Activated CD4-positive, alpha-beta T cell treated with anti-CD3 and anti-CD28 coated beads for 36 hours (primary cell): ENCODE measurements around the gene STING1. TPM values are rescaled to one million over a fixed set of nuclear protein-coding genes. Genes with fewer than 3 reads are reported as not detected.
"Not testable (repeated sequence)": the region's sequence is repeated elsewhere in the genome, so short reads cannot be mapped to it uniquely, and the experiment has no call there.

Experiments
- ATAC-seq: fragments of 200-7000 bp; cut with Tn5 transposase; one replicate; pipeline ENCODE4 v1.10.0; 2021; ENCODE audit warnings: mild to moderate bottlenecking, moderate library complexity
- CTCF ChIA-PET: fragments of 350-600 bp; sonication (Branson Sonifier 250); formaldehyde crosslinking; loops from one replicate; lab custom pipeline; 2021; ENCODE audit warnings: antibody characterized with exemption; lab: Charles Lee
- POLR2A ChIA-PET: fragments of 350-600 bp; sonication (Branson Sonifier 250); formaldehyde crosslinking; loops from one replicate; lab custom pipeline; 2021; ENCODE audit warnings: antibody characterized with exemption, inconsistent platforms; lab: Charles Lee
- DNase-seq: peaks from one replicate; pipeline ENCODE4 v3.0.0-alpha.2; 2020
- H3K27ac Mint-ChIP-seq: one replicate; pipeline ENCODE4 v1.8.0; 2021; ENCODE audit warnings: mixed read lengths
- H3K27me3 Mint-ChIP-seq: one replicate; pipeline ENCODE4 v1.8.0; 2021; ENCODE audit warnings: mixed read lengths
- H3K36me3 Mint-ChIP-seq: one replicate; pipeline ENCODE4 v1.8.0; 2021; ENCODE audit warnings: low read depth, mixed read lengths
- H3K4me1 Mint-ChIP-seq: one replicate; pipeline ENCODE4 v1.8.0; 2021; ENCODE audit warnings: mixed read lengths
- H3K4me3 Mint-ChIP-seq: one replicate; pipeline ENCODE4 v1.8.0; 2021; ENCODE audit warnings: mild to moderate bottlenecking, moderate library complexity, mixed read lengths
- H3K9me3 Mint-ChIP-seq: one replicate; pipeline ENCODE4 v1.8.0; 2021; ENCODE audit warnings: low read depth, mixed read lengths
- intact Hi-C, 2 experiments: fragments of 100-400 bp; cut with DNase I in 1 of 2; cut with micrococcal nuclease in 1 of 2; formaldehyde crosslinking; loops; one replicate each; pipeline versions ENCODE4 v1.14.2 to v1.15.1; 2022 to 2024; cut with DNase I, micrococcal nuclease
- total RNA-seq, 2 experiments: library from RNA; stranded (reverse); gene quantifications; one replicate each; pipeline ENCODE4 v1.2.3, GENCODE V29; 2021

The STING1 gene
- total RNA-seq, 2 experiments from 2014 or later = 178 to 183 TPM

DNA sequence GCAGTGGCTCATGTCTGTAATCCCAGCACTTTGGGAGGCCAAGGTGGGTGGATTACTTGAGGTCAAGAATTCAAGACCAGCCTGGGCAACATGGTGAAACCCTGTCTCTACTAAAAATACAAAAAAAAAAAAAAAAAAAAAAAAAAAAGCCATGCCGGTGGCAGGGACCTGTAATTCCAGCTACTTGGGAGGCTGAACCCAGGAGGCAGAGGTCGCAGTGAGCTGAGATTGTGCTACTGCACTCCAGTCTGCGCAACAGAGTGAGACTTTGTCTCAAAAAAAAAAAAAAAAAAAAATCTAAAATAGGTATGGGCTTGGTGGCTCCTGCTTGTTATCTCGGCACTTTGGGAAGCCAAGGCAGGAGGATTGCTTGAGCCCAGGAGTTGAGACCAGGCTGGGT is 2.8 kb downstream of the STING1 start:
- Mint-ChIP-seq H3K4me1 (peaks cover 55% of the 10 kb centered on the region), H3K36me3 (peaks cover 49% of the 10 kb centered on the region)

DNA sequence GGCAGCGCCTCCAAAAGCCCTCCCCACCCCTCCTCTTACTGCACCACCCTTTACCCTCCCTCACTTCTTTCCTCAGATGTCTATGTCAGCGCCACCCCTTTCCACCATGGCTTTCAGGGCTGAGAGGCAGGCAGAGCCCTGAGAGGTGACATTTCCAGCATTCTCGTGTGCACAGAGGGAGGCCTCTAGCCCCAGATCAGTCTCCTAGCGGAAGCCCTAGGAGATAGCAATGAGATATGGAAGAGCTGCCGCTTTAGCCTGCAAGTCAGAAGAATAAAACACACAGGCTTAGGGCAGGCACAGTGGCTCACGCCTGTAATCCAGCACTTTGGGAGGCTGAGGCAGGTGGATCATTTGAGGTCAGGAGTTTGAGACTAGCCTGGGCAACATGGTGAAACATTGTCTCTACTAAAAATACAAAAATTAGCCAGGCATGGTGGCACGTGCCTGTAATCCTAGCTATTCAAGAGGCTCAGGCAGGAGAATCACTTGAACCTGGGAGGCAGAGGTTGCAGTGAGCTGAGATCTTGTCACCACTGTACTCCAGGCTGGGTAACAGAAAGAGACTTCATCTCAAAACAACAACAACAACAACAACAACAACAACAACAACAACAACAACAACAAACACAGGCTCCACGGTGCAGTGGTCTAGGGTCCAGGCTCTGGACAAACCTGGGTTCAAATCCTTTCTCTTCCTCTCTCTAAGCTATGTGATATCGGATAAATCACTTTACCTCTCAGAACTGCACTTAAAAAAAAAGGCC is 3.7 kb downstream of the STING1 start:
- ChIA-PET CTCF (interaction anchor here (0.7 to 1.6 kb wide), 5 partner anchors 21 to 54 kb away, joined by 3 to 5 read pairs (median 3); no protein-coding TSS in a partner anchor), POLR2A (interaction anchor here (0.6 to 1.2 kb wide), 4 partner anchors 11 to 172 kb away, joined by 3 to 4 read pairs (median 3); no protein-coding TSS in a partner anchor)
- ATAC-seq, intact Hi-C loops, DNase-seq, H3K9me3 Mint-ChIP-seq, H3K27me3 Mint-ChIP-seq: not testable (repeated sequence)
- Mint-ChIP-seq H3K27ac (peak overlapping the region; percentile 70), H3K4me3 (peak overlapping the region; percentile 56), H3K36me3 (peaks cover 49% of the 10 kb centered on the region), H3K4me1 (peaks cover 64% of the 10 kb centered on the region)

More for the DNA sequence above, 2.8 kb downstream of the STING1 start:
- POLR2A ChIA-PET, H3K27me3 Mint-ChIP-seq, H3K9me3 Mint-ChIP-seq, intact Hi-C loops, H3K27ac Mint-ChIP-seq, DNase-seq, ATAC-seq, H3K4me3 Mint-ChIP-seq: not testable (repeated sequence)
- CTCF ChIA-PET = interaction anchor here (0.7 to 3.8 kb wide), 3 partner anchors 24 to 57 kb away, joined by 3 to 32 read pairs (median 3); no protein-coding TSS in a partner anchor

DNA sequence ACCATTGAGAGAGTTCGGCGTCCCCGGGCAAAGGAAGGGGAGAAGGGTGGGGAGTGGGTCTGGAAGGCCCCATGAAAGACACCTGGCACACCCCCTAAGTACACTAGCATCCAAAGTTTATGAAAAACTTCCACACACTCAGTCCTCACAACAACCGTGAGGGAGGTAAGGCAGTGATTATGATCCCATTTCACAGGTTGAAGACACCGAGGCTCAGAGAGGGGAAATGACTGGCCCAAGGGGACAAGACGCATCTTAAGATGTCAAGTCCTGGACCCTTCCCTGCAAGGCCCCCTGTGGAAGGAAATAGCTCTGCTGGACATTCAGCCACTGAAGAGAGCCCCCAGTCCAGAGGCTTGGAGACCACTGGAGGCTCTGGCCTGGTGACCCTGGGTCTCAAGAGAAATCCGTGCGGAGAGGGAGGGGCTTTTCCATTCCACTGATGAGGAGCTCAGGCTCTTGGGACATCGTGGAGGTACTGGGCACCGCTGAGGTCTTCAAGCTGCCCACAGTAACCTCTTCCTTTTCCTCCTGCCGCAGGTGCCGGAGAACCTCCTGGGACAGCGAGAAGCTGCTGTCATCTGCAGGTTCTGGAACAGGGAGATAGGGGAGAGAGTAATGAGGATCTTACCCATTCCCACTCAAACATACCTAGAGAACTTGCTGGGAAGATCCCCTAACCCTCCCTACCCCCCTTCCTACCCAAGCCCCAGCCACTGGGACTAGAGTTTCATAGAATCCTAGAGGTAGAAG is 6.5 kb downstream of the STING1 start:
- ATAC-seq = no peak
- Mint-ChIP-seq H3K36me3 (peaks cover 50% of the 10 kb centered on the region), H3K27me3 (no peaks in the 10 kb centered on the region), H3K27ac (peak overlapping the region; percentile 86), H3K4me3 (no peak overlapping the region), H3K9me3 (no peaks in the 10 kb centered on the region), H3K4me1 (peaks cover 83% of the 10 kb centered on the region)
- CTCF ChIA-PET = no interaction called here
- DNase-seq = no peak
- POLR2A ChIA-PET = interaction anchor here (0.8 to 1.2 kb wide), 2 partner anchors 18 to 27 kb away, joined by 3 read pairs; no protein-coding TSS in a partner anchor
- intact Hi-C loops = no loop called here

DNA sequence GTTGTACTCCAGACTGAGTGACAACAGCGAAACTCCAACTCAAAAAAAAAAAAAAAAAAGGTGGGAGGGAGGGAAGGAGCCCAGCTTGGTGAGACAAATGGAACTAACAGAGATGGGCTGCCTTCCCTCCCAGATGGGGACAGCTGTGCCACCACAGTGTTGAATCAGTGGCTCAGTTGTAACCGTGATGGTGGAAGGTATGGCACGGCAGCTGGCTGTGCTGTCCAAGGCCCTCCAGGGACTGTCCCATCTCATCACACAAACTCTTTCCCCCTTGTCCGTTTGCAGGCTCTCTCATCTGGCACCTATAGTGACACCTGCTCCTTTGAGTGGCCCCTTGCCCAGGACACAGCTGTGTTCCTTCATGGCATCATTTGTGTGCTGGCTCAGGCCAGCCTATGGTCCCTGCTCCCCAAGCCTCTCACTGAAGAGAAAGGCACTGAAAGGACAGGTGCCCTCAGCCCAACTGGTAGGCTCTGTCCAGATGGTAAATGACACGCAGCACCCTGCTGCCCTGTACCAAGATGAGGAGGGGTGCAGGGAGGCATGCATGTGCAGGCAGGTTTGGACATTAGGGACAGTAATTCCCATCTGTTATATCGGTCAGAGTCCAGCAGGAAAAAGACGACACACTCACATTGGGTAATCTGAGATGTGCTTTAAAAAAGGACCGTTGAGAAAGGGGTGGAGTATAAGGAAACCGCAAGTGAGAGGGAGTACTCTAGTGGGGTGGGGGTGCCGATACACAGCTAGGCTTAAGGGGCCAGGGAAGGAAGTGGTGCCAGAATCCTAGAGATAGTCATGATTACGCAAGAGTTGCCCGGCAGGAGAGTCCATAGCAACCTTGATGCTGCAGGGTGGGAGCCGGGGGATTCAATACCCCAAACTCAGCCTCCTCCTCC is 7.4 kb downstream of the STING1 start:
- ATAC-seq = peak; percentile 13
- ChIA-PET CTCF (interaction anchor here (2.0 kb wide), 1 partner anchor 27 kb away, joined by 10 read pairs; no protein-coding TSS in a partner anchor), POLR2A (interaction anchor here (0.5 to 1.4 kb wide), 6 partner anchors 26 to 1197 kb away, joined by 3 to 8 read pairs (median 4); partner anchors contain the start of gene DNAJC18)
- DNase-seq = peak; percentile 41
- Mint-ChIP-seq H3K4me3 (peak overlapping the region; percentile 9), H3K9me3 (no peaks in the 10 kb centered on the region), H3K27me3 (no peaks in the 10 kb centered on the region), H3K27ac (peak overlapping the region; percentile 86), H3K36me3 (peaks cover 42% of the 10 kb centered on the region), H3K4me1 (peaks cover 83% of the 10 kb centered on the region)
- intact Hi-C loops = no loop called here

DNA sequence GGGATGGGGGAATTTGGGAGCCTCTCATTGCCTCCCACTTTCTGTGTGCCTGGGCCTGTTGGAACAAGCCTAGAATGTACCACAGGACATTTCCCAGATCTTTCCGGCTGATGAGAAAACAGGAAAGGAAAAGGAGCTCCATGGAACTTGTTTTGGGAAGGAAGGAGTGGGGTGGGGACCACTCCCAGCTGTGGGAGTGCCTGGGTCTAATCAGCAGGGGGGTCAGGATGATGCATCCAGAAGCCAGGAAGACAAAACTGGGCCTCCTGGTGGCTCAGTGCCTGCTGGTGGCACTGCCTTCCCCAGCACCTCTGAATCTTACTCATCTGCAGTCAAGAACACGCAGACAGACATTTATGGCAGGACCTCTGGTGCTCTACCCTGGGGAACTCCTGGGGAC is 9.0 kb downstream of the STING1 start:
- H3K4me1 Mint-ChIP-seq = peaks cover 87% of the 10 kb centered on the region
- ATAC-seq = peak; percentile 30
- peak; percentile 48 for DNase-seq
- H3K36me3 Mint-ChIP-seq = peaks cover 33% of the 10 kb centered on the region
- POLR2A ChIA-PET = interaction anchor here (1.4 to 2.1 kb wide), 3 partner anchors 9 to 51 kb away, joined by 5 to 9 read pairs (median 5); partner anchors contain the start of genes DNAJC18 and STING1
- H3K27me3 Mint-ChIP-seq = no peaks in the 10 kb centered on the region
- peak overlapping the region; percentile 85 for H3K27ac Mint-ChIP-seq
- H3K9me3 Mint-ChIP-seq = no peaks in the 10 kb centered on the region
- CTCF ChIA-PET = interaction anchor here (0.7 to 2.0 kb wide), 5 partner anchors 9 to 51 kb away, joined by 3 to 10 read pairs (median 5); partner anchors contain the start of gene STING1
- intact Hi-C loops = loop anchor here in 1 of 2 experiments (2.0 kb wide), 1 partner anchor 15 kb away; no protein-coding TSS in a partner anchor
- no peak overlapping the region for H3K4me3 Mint-ChIP-seq

DNA sequence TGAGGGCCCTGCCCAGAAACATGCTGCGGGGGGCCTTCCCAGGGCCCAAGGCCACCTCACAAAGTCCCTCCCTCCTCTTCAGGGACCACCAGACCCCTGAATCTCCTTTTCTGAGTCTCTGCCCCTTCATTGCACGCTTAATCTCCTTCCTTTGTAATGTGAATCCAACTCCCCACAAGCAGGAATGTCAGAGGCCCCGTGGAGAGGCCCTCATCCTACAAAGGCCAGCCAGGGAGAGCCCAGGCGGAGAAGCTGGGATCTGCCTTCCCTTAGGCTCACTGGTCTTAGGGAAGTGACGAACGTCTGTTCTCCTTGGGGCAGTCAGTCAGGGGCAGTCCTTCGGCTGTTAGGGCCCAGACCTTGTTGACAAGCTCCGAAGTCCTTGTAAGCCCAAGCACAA is 9.5 kb downstream of the STING1 start:
- H3K9me3 Mint-ChIP-seq = no peaks in the 10 kb centered on the region
- H3K27ac Mint-ChIP-seq = peak overlapping the region; percentile 85
- ChIA-PET POLR2A (interaction anchor here (1.4 to 2.1 kb wide), 2 partner anchors 9 to 50 kb away, joined by 5 to 9 read pairs; partner anchors contain the start of gene STING1), CTCF (interaction anchor here (1.2 to 2.0 kb wide), 2 partner anchors 25 to 50 kb away, joined by 5 to 10 read pairs; no protein-coding TSS in a partner anchor)
- H3K4me1 Mint-ChIP-seq = peaks cover 87% of the 10 kb centered on the region
- no peaks in the 10 kb centered on the region for H3K27me3 Mint-ChIP-seq
- no peak overlapping the region for H3K4me3 Mint-ChIP-seq
- H3K36me3 Mint-ChIP-seq = peaks cover 28% of the 10 kb centered on the region
- DNase-seq (no peak), ATAC-seq (no peak)
- intact Hi-C loops = loop anchor here in 1 of 2 experiments (2.0 kb wide), 1 partner anchor 14 kb away; no protein-coding TSS in a partner anchor

DNA sequence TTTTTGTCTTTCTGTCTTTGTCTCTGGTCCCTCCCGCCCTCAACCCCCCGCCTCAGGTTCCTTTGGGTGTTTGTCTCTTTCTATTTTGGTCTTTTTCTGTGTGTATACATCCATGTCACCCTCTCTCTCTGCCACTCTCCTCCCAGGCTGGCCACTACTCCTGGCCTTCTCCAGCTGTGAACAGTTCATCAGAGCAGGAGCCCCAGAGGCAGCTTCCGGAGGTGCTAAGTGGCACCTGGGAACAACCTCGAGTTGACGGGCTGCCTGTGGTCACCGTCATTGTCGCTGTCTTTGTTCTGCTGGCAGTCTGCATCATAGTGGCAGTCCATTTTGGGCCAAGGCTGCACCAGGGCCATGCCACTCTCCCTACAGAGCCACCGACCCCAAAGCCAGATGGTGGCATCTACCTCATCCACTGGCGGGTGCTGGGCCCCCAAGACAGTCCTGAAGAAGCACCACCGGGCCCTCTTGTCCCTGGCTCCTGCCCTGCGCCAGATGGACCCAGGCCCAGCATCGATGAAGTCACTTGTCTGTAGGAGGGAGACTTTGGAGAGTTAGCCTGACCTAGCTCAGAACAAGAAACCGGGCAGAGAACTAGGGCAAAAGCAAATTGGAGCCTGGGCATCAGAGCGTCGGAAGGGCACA is 10.1 kb downstream of the STING1 start:
- DNase-seq = peak; percentile 41
- ATAC-seq = peak; percentile 5
- peak overlapping the region; percentile 90 for H3K27ac Mint-ChIP-seq
- no peaks in the 10 kb centered on the region for H3K9me3 Mint-ChIP-seq
- H3K4me3 Mint-ChIP-seq = peak overlapping the region; percentile 70
- intact Hi-C loops = loop anchor here in 1 of 2 experiments (2.0 kb wide), 1 partner anchor 14 kb away; no protein-coding TSS in a partner anchor
- peaks cover 22% of the 10 kb centered on the region for H3K36me3 Mint-ChIP-seq
- H3K27me3 Mint-ChIP-seq = no peaks in the 10 kb centered on the region
- POLR2A ChIA-PET = interaction anchor here (2.1 kb wide), 1 partner anchor 10 kb away, joined by 9 read pairs; the partner anchor contains the start of gene STING1
- H3K4me1 Mint-ChIP-seq = peaks cover 82% of the 10 kb centered on the region
- CTCF ChIA-PET = no interaction called here

GRCh38 chr5:139470821-139471300 is 11.7 kb downstream of the STING1 start, which contains the start of gene SMIM33:
SMIM33 (plus strand) TSS chr5:139471004; CDS start chr5:139471122, 118 bp downstream.
- CTCF ChIA-PET = interaction anchor here (1.0 to 1.2 kb wide), 3 partner anchors 10 to 42 kb away, joined by 3 to 6 read pairs (median 3); partner anchors contain the start of gene STING1
- no peaks in the 10 kb centered on the region for H3K27me3 Mint-ChIP-seq
- DNase-seq (peak; percentile 59), ATAC-seq (peak; percentile 51)
- intact Hi-C loops = no loop called here
- H3K4me3 Mint-ChIP-seq = peak within 1 kb of the TSS; percentile 70
- peaks cover 11% of the 10 kb centered on the region for H3K36me3 Mint-ChIP-seq
- peaks cover 71% of the 10 kb centered on the region for H3K4me1 Mint-ChIP-seq
- peak within 1 kb of the TSS; percentile 90 for H3K27ac Mint-ChIP-seq
- H3K9me3 Mint-ChIP-seq = no peaks in the 10 kb centered on the region
- POLR2A ChIA-PET = interaction anchor here (0.7 to 2.1 kb wide), 5 partner anchors 10 to 38 kb away, joined by 3 to 5 read pairs (median 4); partner anchors contain the start of gene STING1

DNA sequence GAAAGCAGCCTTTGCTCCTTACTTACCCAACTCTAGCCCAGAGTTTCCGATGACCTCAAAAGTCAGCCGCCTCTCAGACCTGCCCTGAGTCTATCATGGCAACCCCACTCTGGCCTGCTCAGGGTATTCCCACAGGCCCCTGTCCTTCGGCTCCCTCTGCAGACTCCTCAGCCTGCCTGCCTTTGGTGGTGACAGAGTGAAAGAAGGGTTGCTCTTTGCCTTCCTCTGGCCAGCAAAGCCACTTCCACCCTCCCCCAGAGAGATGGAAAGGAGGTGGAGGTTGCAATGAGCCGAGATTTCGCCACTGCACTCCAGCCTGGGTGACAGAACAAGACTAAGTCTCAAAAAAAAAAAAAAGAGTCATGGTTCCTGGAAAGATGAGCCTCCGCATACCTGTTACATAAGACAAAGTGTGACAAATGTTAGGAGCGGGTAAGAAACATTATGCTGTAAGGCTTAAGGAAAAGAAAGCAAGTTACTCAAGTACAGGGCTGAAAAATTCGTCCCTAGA is 14.1 kb downstream of the STING1 start:
- DNase-seq (peak; percentile 53), ATAC-seq (peak; percentile 54)
- POLR2A ChIA-PET = interaction anchor here (0.6 kb wide), 1 partner anchor 11 kb away, joined by 4 read pairs; no protein-coding TSS in a partner anchor
- peak overlapping the region; percentile 33 for H3K27ac Mint-ChIP-seq
- peaks cover 48% of the 10 kb centered on the region for H3K4me1 Mint-ChIP-seq
- intact Hi-C loops = no loop called here
- no peaks in the 10 kb centered on the region for H3K9me3 Mint-ChIP-seq
- H3K27me3 Mint-ChIP-seq = no peaks in the 10 kb centered on the region
- no peaks in the 10 kb centered on the region for H3K36me3 Mint-ChIP-seq
- no peak overlapping the region for H3K4me3 Mint-ChIP-seq
- CTCF ChIA-PET = no interaction called here
